Measurements from ENCODE around the gene HSDL1.

GRCh38 chr16:84159007-84159406 lies 14.0 kb upstream of the HSDL1 start:
- TF ChIP-seq EZH2 (IDR thresholded peaks at IDR 0.05; ENCODE audit: insufficient read depth, poor library complexity, severe bottlenecking), result no peak
- no peak for TF ChIP-seq EZH2phosphoT487 (IDR thresholded peaks at IDR 0.05; ENCODE audit: insufficient read depth, low read depth)

Measured in GM23248 (cell line).